Osteoblast (primary cell): ENCODE measurements around the gene ERGIC3. TPM values are rescaled to one million over a fixed set of nuclear protein-coding genes. Genes with fewer than 3 reads are reported as not detected.
A peak's percentile ranks its signal among the peaks of the same experiment; 100 is the strongest.

ENCODE experiments used
- DNase-seq: peaks from one replicate; pipeline ENCODE4 v3.0.0; 2011; ENCODE audit warnings: low spot score, mixed read lengths; ENCODE audit not compliant: insufficient read length; ENCODE audit errors: missing footprints
- H2AFZ ChIP-seq: 2 replicates; pipeline ENCODE4 v1.6.0; 2011; ENCODE audit warnings: mild to moderate bottlenecking, low read length
- H3K27ac ChIP-seq: 2 replicates; pipeline ENCODE4 v1.5.1; 2011; ENCODE audit warnings: mild to moderate bottlenecking, low read depth, low read length, moderate library complexity
- H3K27me3 ChIP-seq: 2 replicates; pipeline ENCODE4 v1.6.0; 2012; ENCODE audit warnings: mild to moderate bottlenecking, control low read depth, inconsistent platforms, low read length, moderate library complexity; ENCODE audit not compliant: insufficient read depth
- H3K36me3 ChIP-seq: 2 replicates; pipeline ENCODE4 v1.5.1; 2011; ENCODE audit warnings: mild to moderate bottlenecking, low read length, control low read depth, moderate library complexity; ENCODE audit not compliant: insufficient read depth
- H3K4me1 ChIP-seq: 2 replicates; pipeline ENCODE4 v1.5.1; 2011; ENCODE audit warnings: mild to moderate bottlenecking, low read length, control low read depth, moderate library complexity; ENCODE audit not compliant: insufficient read depth
- H3K4me2 ChIP-seq: 2 replicates; pipeline ENCODE4 v1.6.0; 2011; ENCODE audit warnings: mild to moderate bottlenecking, low read length; ENCODE audit not compliant: insufficient read depth
- H3K4me3 ChIP-seq: fragments of 200-600 bp; sonication (generic); 3 replicates; pipeline ENCODE4 v1.5.1; 2012; ENCODE audit warnings: mild to moderate bottlenecking, low read length, inconsistent platforms; ENCODE audit not compliant: insufficient read depth
- H3K79me2 ChIP-seq: 2 replicates; pipeline ENCODE4 v1.6.0; 2012; ENCODE audit warnings: mild to moderate bottlenecking, low read length, control low read depth, inconsistent platforms; ENCODE audit not compliant: insufficient read depth
- H3K9me3 ChIP-seq: 2 replicates; pipeline ENCODE4 v1.5.1; 2011; ENCODE audit warnings: low read depth, low read length, control low read depth
- H4K20me1 ChIP-seq: 2 replicates; pipeline ENCODE4 v1.6.0; 2012; ENCODE audit warnings: mild to moderate bottlenecking, low read length, control low read depth; ENCODE audit not compliant: insufficient read depth
- CTCF ChIP-seq: IDR thresholded peaks from 2 replicates; pipeline ENCODE4 v1.5.1; 2011; ENCODE audit warnings: mild to moderate bottlenecking, low read depth, low read length, moderate library complexity; ENCODE audit errors: extremely low read depth
- total RNA-seq: library from RNA; depleted of rRNA; stranded (reverse); fragments of >200 nt; gene quantifications from 2 replicates; pipeline ENCODE4 v1.2.3, GENCODE V29; 2012

Gene ERGIC3
- total RNA-seq, 1 donor: 538 TPM

GRCh38 chr20:35529552-35529951, 12.3 kb upstream of the ERGIC3 start, which contains the start of gene C20orf173:
Gene C20orf173 (minus strand): TSS chr20:35529652. CDS start chr20:35529373, 279 bp downstream.
- no peaks in the 10 kb centered on the region for H3K27me3 ChIP-seq
- no peak within 1 kb of the TSS for H3K4me2 ChIP-seq
- H3K4me3 ChIP-seq: no peak within 1 kb of the TSS
- DNase-seq: no peak
- no peaks in the 10 kb centered on the region for H3K79me2 ChIP-seq
- H3K9me3 ChIP-seq: no peaks in the 10 kb centered on the region
- no peak within 1 kb of the TSS for H2AFZ ChIP-seq
- no peak within 1 kb of the TSS for H3K27ac ChIP-seq
- no peak for TF ChIP-seq CTCF
- no peaks in the 10 kb centered on the region for H3K36me3 ChIP-seq
- H3K4me1 ChIP-seq: no peaks in the 10 kb centered on the region
- no peaks in the 10 kb centered on the region for H4K20me1 ChIP-seq

- H3K27me3 ChIP-seq: no peaks in the 10 kb centered on the region
- peaks cover 15% of the 10 kb centered on the region for H3K79me2 ChIP-seq
- TF ChIP-seq CTCF: no peak
- H3K36me3 ChIP-seq: peaks cover 7% of the 10 kb centered on the region
- H3K9me3 ChIP-seq: no peaks in the 10 kb centered on the region
- H2AFZ ChIP-seq: no peak overlapping the region
- no peaks in the 10 kb centered on the region for H4K20me1 ChIP-seq
- peaks cover 11% of the 10 kb centered on the region for H3K4me1 ChIP-seq
- no peak overlapping the region for H3K4me2 ChIP-seq
- no peak overlapping the region for H3K27ac ChIP-seq
- DNase-seq: no peak
- H3K4me3 ChIP-seq: no peak overlapping the region
These were observed 2.1 kb upstream of the ERGIC3 start for GRCh38 chr20:35539756-35540212.

GRCh38 chr20:35541118-35541782, 628 bp upstream of the ERGIC3 start:
- H3K4me3 ChIP-seq: peak overlapping the region; percentile 95
- no peak overlapping the region for H3K27ac ChIP-seq
- H3K79me2 ChIP-seq: peaks cover 15% of the 10 kb centered on the region
- H3K36me3 ChIP-seq: peaks cover 7% of the 10 kb centered on the region
- H4K20me1 ChIP-seq: no peaks in the 10 kb centered on the region
- peaks cover 11% of the 10 kb centered on the region for H3K4me1 ChIP-seq
- H2AFZ ChIP-seq: peak overlapping the region; percentile 91
- TF ChIP-seq CTCF: no peak
- H3K4me2 ChIP-seq: peak overlapping the region; percentile 96
- no peak for DNase-seq
- no peaks in the 10 kb centered on the region for H3K27me3 ChIP-seq
- no peaks in the 10 kb centered on the region for H3K9me3 ChIP-seq

- Histone ChIP-seq H3K4me3 (peak overlapping the region; percentile 95), H2AFZ (no peak overlapping the region), H3K36me3 (peaks cover 24% of the 10 kb centered on the region), H4K20me1 (no peaks in the 10 kb centered on the region), H3K4me1 (peaks cover 11% of the 10 kb centered on the region), H3K9me3 (no peaks in the 10 kb centered on the region), H3K27me3 (no peaks in the 10 kb centered on the region), H3K4me2 (peak overlapping the region; percentile 96), H3K27ac (no peak overlapping the region), H3K79me2 (peaks cover 15% of the 10 kb centered on the region)
- no peak for TF ChIP-seq CTCF
- peak; percentile 57 for DNase-seq
These were observed 1.1 kb downstream of the ERGIC3 start for GRCh38 chr20:35542990-35543389.
